ENCODE measurements around the gene SMC4. TPM values are rescaled to one million over a fixed set of nuclear protein-coding genes. Genes with fewer than 3 reads are reported as not detected.
A peak's percentile ranks its signal among the peaks of the same experiment; 100 is the strongest.

The SMC4 gene
- total RNA-seq, 1 experiment from 2014 or later = 144 TPM

DNA sequence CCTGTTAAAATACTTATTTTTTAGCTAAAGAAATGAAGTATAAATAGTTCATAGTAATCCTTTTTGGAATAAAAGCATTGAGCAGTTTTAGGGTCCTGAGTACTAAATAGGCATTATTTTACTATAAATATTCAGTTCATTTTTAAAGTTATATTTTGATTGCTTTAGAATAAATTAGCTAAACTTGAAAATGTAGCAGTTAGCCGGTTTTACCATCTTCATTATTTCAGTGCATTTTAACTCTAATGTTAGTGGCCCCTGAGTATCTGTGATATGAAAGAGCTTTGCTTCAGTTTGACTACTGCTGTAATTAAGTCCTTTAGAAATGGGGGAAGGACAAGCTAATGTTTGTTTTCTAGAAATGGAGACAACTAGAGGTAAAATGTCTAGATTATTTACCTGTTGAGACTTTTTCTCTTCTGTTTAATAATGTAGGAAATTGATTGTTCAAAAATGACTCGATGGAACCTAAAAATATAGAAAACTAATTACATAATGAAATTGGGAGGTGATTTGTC is 3.6 kb downstream of the SMC4 start (continued):
- TF ChIP-seq CTCF (IDR thresholded peaks at IDR 0.05) = no peak
- no peak for TF ChIP-seq NFE2L1 (CRISPR knock-in tag; IDR thresholded peaks at IDR 0.05)
- no peak for TF ChIP-seq E2F5 (CRISPR knock-in tag; IDR thresholded peaks at IDR 0.05)

- TF ChIP-seq, protein P1, sequence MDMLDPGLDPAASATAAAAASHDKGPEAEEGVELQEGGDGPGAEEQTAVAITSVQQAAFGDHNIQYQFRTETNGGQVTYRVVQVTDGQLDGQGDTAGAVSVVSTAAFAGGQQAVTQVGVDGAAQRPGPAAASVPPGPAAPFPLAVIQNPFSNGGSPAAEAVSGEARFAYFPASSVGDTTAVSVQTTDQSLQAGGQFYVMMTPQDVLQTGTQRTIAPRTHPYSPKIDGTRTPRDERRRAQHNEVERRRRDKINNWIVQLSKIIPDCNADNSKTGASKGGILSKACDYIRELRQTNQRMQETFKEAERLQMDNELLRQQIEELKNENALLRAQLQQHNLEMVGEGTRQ (CRISPR knock-in tag; IDR thresholded peaks at IDR 0.05) = no peak
- no peak for TF ChIP-seq NR1H2 (CRISPR knock-in tag; IDR thresholded peaks at IDR 0.05)
- TF ChIP-seq CBFB (CRISPR knock-in tag; IDR thresholded peaks at IDR 0.05; ENCODE audit: low read depth) = no peak
- no peak for TF ChIP-seq NR3C1 (CRISPR knock-in tag; conservative IDR thresholded peaks at IDR 0.05; ENCODE audit: low read depth)
- no peak for TF ChIP-seq PRDM15 (CRISPR knock-in tag; IDR thresholded peaks at IDR 0.05)
- TF ChIP-seq, protein P2, sequence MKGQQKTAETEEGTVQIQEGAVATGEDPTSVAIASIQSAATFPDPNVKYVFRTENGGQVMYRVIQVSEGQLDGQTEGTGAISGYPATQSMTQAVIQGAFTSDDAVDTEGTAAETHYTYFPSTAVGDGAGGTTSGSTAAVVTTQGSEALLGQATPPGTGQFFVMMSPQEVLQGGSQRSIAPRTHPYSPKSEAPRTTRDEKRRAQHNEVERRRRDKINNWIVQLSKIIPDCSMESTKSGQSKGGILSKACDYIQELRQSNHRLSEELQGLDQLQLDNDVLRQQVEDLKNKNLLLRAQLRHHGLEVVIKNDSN (CRISPR knock-in tag; IDR thresholded peaks at IDR 0.05) = no peak
- no peak for TF ChIP-seq PRRX2 (CRISPR knock-in tag; IDR thresholded peaks at IDR 0.05)
- TF ChIP-seq ETV6 (CRISPR knock-in tag; IDR thresholded peaks at IDR 0.05) = no peak
- Mint-ChIP-seq H3K36me3 (peaks cover 36% of the 10 kb centered on the region), H3K27me3 (ENCODE audit: low read depth) (peaks cover 8% of the 10 kb centered on the region; the same call in 1 of the 2 replicates), H3K4me1 (peaks cover 30% of the 10 kb centered on the region), H3K9me3 (no peaks in the 10 kb centered on the region), H3K4me3 (peak overlapping the region; percentile 99; the same call in 1 of the 2 replicates), H3K27ac (peak overlapping the region; percentile 93)
- DNase-seq (ENCODE audit: low spot score) (no peak), ATAC-seq (no peak)
- POLR2A ChIA-PET = no interaction called here
- CTCF ChIA-PET = no interaction called here
Measured at GRCh38 chr3:160403796-160404470, 4.5 kb downstream of the SMC4 start.

DNA sequence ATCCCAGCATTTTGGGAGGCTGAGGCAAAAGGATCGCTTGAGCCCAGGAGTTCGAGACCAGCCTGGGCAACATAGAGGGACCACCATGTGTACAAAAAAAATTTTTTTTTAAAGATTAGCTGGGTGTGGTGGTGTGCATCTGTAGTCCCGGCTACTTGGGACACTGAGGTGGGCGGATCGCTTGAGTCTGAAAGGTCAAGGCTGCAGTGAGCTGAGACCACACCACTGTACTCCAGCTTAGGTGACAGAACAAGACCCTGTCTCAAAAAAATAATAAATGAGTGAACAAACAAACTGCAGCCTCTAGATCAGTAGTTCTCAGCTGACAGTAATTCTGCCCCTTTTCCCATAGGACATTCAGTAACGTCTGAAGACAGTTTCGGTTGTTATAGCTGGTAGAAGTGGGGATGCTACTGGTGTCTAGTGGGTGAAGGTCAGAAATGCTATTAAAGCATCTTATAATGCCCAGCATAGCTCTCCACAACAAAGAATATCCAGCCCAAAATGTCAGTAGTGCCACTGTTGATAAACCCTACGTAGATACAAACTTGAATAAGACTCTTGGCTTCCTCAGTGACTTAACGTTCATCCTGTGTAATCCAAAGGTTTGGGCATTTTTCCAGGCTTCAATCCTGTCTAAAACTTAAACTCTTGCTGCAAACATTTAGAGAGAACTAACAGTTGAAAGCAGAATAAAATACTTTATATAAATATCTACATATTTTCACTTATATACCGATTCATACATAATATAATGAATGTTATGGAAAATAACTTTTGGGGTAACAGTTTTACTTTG is 10.6 kb downstream of the SMC4 start:
- no peak overlapping the region for H3K4me3 Mint-ChIP-seq
- DNase-seq (ENCODE audit: low spot score) = no peak
- no peak for ATAC-seq
- POLR2A ChIA-PET = no interaction called here
- no peaks in the 10 kb centered on the region for H3K4me1 Mint-ChIP-seq
- TF ChIP-seq KAT7 (CRISPR knock-in tag; IDR thresholded peaks at IDR 0.05; ENCODE audit: borderline replicate concordance) (no peak), PRDM15 (CRISPR knock-in tag; IDR thresholded peaks at IDR 0.05) (no peak), SMAD3 (CRISPR knock-in tag; IDR thresholded peaks at IDR 0.05; ENCODE audit: borderline replicate concordance) (no peak), NR2C2 (CRISPR knock-in tag; IDR thresholded peaks at IDR 0.05) (no peak), SP1 (CRISPR knock-in tag; conservative IDR thresholded peaks at IDR 0.05) (no peak), TP53 (CRISPR knock-in tag; IDR thresholded peaks at IDR 0.05) (no peak), ESRRA (CRISPR knock-in tag; IDR thresholded peaks at IDR 0.05; ENCODE audit: borderline replicate concordance) (no peak)
- TF ChIP-seq, protein P3, sequence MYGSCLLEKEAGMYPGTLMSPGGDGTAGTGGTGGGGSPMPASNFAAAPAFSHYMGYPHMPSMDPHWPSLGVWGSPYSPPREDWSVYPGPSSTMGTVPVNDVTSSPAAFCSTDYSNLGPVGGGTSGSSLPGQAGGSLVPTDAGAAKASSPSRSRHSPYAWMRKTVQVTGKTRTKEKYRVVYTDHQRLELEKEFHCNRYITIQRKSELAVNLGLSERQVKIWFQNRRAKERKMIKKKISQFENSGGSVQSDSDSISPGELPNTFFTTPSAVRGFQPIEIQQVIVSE (CRISPR knock-in tag; IDR thresholded peaks at IDR 0.05; ENCODE audit: borderline replicate concordance) = no peak
- H3K9me3 Mint-ChIP-seq = no peaks in the 10 kb centered on the region
- 0 out of 2 replicates have a peak overlapping the region, but pooled peaks have one; percentile 32 for H3K27ac Mint-ChIP-seq
- CTCF ChIA-PET = interaction anchor here (1.3 kb wide), 1 partner anchor 378 kb away, joined by 3 read pairs; no protein-coding TSS in a partner anchor
- no peaks in the 10 kb centered on the region for H3K27me3 Mint-ChIP-seq (ENCODE audit: low read depth)
- peaks cover 58% of the 10 kb centered on the region for H3K36me3 Mint-ChIP-seq
